ENCODE measurements around the gene NUDCD3.

NUDCD3 gene

DNA sequence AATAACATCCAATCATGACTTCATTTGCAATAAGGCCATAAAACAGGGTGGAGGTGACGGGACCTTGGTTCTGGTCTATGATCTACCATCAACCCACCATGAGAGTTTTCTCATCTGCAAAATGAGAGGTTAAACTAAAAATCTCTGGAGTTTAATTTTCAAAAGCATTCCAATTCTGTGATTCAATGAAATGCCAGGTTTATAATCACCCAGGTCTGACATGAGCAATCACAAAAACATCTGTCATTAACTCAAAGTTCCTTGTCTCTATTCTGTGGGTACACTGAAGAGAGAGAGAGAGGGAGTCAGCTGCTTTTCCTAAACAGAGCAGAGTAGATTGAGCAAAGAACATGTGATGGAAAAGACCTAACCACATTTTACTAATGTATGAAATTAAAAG is 75.4 kb downstream of the NUDCD3 start:
- no peak for DNase-seq (ENCODE audit: low read depth)
- H3K4me3 ChIP-seq (ENCODE audit: low read depth, low read length): no peak overlapping the region

GRCh38 chr7:44411306-44411705 is 79.2 kb downstream of the NUDCD3 start:
- H3K4me3 ChIP-seq (ENCODE audit: low read depth, low read length): no peak overlapping the region
- no peak for DNase-seq (ENCODE audit: low read depth)

- no peak for DNase-seq (ENCODE audit: low read depth)
Measured at GRCh38 chr7:44408596-44408995, 81.9 kb downstream of the NUDCD3 start.

GRCh38 chr7:44403775-44404174 is 86.7 kb downstream of the NUDCD3 start:
- no peak for DNase-seq (ENCODE audit: low read depth)
- no peak overlapping the region for H3K4me3 ChIP-seq (ENCODE audit: low read depth, low read length)

More at GRCh38 chr7:44408596-44408995, 81.9 kb downstream of the NUDCD3 start:
- H3K4me3 ChIP-seq (ENCODE audit: low read depth, low read length): no peak overlapping the region

DNA sequence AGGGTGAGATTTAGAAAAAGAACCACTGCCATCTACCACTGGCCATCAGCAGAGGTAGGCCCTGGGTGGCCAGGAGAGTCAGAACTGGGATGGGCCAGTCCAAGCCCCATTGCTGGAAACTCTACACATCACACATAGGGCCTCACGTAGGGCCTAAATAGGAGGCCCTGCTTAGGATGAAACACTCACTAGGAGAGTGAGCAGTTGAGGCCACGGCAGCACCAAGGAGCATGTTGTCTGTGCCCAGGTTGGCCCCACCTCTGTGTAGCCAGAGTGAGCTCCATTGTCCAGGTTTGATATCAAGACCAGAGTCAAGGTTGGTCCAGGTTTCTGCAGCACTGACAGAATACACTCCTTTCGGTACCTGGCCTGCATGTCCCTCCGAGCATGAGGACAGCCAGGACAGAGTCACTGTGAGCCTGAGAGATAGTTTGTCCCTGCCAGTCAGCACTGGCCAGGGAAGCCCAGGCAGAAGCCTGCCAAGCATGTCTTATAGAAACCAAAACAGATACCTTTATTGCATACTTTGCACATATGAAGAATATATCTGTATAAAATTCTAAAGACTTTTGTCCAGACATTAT is 87.2 kb downstream of the NUDCD3 start:
- DNase-seq (ENCODE audit: low read depth): no peak
- H3K4me3 ChIP-seq (ENCODE audit: low read depth, low read length): no peak overlapping the region

GRCh38 chr7:44402401-44403060 is 87.9 kb downstream of the NUDCD3 start:
- no peak for DNase-seq (ENCODE audit: low read depth)
- H3K4me3 ChIP-seq (ENCODE audit: low read depth, low read length): no peak overlapping the region

GRCh38 chr7:44401692-44402091 is 88.8 kb downstream of the NUDCD3 start:
- H3K4me3 ChIP-seq (ENCODE audit: low read depth, low read length): no peak overlapping the region
- DNase-seq (ENCODE audit: low read depth): no peak

DNA sequence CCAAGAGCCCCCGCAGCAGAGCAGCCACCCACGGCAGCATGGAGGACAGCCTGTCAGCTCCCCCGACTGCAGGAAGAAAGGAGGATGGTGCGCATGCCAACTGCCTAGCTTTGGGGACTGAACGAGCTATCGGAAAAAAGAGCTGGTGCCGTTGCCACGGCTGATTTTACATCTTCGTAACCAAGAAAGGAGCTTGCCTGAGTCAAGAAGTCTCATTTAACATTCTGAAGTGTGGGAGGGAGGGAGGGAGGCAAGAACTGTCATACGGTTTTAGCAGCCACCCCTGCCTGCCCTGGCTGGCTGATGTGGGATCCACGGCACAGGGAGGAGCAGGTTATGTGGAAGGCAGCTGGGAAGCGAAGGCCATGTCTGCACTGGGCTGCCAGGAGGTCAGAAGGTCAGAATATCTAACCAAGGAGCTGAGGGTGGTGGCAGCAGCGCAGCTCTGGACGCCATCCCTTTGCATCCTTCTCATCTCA is 90.4 kb downstream of the NUDCD3 start:
- no peak for DNase-seq (ENCODE audit: low read depth)
- no peak overlapping the region for H3K4me3 ChIP-seq (ENCODE audit: low read depth, low read length)

DNA sequence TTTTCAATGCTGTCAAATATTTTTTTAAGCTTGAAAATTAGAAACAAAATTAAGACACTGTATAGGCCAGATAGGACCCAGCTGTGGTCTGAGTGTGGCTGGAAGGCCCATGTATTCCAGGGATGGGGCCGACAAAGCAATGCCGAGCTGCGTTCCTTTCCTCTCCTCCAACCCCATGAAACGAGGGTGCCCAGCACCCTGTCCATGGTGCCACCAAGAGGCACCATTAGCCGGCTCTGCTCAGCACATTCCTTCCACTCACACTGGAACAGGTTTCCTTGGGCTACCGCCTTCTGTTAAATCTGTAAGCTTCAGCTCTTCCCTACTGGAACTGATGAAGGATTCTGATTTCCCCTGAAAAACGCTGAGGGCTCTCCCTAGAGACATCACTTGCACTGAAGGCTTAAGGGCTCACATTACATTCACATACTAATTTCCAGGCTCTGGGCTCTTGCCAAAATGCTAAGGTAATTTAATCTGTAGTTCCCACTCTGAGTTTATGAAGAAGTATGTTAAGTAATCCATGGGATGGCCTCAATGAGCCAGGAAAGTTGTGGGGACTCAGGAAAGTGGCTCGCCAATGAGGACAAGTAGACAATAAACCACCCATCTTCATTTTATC is 91.4 kb downstream of the NUDCD3 start:
- no peak overlapping the region for H3K4me3 ChIP-seq (ENCODE audit: low read depth, low read length)
- DNase-seq (ENCODE audit: low read depth): peak; percentile 64

DNA sequence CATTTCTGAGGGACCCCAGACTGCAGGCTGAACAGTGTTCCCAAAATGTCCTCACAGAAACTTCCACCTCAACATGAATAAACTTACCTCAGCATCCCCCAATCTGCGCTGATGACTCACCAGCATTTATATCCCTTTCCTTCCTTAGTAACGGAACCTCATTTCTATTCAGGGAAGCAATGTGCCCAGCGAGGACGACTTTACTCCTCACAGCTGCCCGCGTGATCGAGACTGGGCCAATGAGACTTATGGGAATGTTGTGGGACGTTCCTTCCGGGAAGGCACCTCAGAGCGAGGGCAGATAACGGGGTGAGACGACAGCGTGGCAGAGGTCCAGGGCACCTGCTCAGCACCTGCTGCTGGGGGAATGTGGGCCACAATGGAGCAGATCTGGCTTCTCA is 91.9 kb downstream of the NUDCD3 start:
- DNase-seq (ENCODE audit: low read depth): no peak
- no peak overlapping the region for H3K4me3 ChIP-seq (ENCODE audit: low read depth, low read length)

DNA sequence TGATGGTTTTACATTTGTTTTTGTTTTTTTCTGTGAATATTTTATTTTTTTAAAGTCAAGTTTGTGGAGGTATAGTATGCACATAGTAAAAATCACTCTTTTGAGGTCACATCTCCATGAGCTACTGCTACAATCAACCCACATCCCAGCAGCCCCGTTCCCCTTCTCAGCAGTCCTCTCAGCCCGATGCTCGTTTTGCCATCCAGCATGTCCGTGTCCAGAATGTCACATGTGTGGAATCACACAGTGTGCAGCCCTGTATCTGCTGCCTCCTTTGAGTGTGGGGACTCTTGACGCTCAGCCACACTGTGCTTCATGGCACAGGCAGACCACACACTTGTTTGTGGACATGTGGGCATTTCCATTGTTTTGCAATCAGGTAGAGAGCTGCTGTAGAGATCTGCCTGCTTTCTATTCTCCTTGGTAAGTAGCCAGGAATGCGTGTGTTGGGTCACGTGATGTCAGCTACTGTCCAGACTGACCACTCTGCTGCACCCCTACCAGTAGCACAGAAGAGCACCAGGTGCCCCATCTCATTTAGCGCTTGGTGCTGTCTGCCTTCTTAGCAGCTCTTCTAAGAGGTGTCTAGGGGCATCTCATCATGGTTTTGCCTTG is 93.4 kb downstream of the NUDCD3 start:
- DNase-seq (ENCODE audit: low read depth): no peak
- H3K4me3 ChIP-seq (ENCODE audit: low read depth, low read length): no peak overlapping the region

- no peak overlapping the region for H3K4me3 ChIP-seq (ENCODE audit: low read depth, low read length)
- DNase-seq (ENCODE audit: low read depth): no peak
Measured at GRCh38 chr7:44396496-44396895, 94.0 kb downstream of the NUDCD3 start.

- no peak for DNase-seq (ENCODE audit: low read depth)
- H3K4me3 ChIP-seq (ENCODE audit: low read depth, low read length): no peak overlapping the region
Measured at GRCh38 chr7:44395067-44395466, 95.4 kb downstream of the NUDCD3 start.

DNA sequence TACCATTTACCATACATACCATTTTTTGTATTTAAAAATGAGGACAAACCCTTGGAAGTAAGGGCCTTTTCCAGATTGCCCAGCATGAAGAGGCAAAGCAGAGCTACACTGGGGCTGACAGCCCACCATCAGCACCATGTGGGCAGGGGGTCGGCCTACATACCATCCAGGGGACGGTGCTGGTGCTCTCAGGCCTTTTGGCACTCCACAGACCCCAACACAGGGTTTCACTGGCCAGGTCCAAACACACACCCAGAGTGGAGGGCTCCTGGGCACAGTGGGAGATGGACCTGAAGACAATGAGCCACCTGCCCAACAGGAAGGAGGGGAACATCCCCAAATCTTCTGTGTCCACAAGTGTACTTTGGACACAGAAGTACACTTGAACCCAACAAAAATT is 95.8 kb downstream of the NUDCD3 start:
- no peak overlapping the region for H3K4me3 ChIP-seq (ENCODE audit: low read depth, low read length)
- DNase-seq (ENCODE audit: low read depth): no peak

DNA sequence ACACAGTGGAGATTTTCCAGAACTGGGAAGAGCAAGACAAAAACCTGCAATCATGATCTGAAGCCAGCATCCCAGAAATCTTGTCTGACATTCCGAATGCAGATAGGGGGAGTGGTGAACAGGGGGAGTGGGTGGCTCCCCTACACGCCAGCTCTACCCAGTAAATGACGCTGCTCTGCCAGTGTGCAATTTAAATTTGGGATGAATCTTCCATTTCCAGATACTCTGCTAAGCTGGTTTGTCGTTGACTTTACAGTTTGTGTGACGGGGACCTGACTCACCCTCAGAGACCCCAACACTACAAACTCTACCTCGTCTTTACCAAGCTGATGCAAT is 96.4 kb downstream of the NUDCD3 start:
- DNase-seq (ENCODE audit: low read depth): no peak
- H3K4me3 ChIP-seq (ENCODE audit: low read depth, low read length): no peak overlapping the region

DNA sequence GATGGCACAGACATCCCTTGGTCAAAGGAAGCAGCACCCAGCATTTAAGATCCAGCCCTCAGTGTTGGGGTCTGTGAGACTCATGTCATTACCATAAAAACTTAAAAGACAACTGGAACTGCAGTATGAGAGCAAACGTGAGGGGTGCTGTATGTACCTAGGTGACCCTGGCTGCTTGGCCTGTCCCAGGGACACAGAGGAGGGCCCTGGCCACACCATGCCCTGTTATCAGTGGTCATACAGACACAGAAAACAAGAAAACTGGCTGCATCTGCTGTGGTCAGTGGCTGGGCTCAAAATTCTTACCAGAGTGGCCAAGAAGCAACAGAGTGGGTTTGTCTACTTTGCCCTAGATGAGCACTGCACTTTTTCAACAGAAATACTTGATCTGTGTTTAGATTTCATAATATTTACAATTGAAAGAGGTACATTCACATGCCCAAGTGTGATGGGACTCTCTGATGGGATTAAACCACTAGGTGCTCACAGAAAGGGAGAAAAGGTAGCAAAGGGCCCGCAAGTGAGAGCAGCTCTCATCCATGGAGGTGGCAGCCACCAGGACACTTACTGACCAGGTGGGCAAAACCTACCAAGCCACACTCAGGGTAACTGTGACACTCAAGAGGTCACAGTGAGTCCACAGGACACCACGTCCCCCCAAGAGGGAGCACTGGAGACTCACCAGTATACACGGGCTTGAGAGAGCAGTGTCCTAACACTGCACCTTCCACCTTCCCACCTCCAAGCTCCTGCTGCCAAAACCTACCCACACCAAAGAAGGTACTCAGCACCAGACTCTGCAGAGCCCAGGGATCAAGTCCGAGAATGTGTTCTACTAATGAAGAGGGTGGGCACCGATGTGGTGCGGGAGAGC is 97.0 kb downstream of the NUDCD3 start:
- DNase-seq (ENCODE audit: low read depth): no peak
- H3K4me3 ChIP-seq (ENCODE audit: low read depth, low read length): no peak overlapping the region

GRCh38 chr7:44392618-44393010 is 97.8 kb downstream of the NUDCD3 start:
- no peak for DNase-seq (ENCODE audit: low read depth)
- H3K4me3 ChIP-seq (ENCODE audit: low read depth, low read length): no peak overlapping the region

DNA sequence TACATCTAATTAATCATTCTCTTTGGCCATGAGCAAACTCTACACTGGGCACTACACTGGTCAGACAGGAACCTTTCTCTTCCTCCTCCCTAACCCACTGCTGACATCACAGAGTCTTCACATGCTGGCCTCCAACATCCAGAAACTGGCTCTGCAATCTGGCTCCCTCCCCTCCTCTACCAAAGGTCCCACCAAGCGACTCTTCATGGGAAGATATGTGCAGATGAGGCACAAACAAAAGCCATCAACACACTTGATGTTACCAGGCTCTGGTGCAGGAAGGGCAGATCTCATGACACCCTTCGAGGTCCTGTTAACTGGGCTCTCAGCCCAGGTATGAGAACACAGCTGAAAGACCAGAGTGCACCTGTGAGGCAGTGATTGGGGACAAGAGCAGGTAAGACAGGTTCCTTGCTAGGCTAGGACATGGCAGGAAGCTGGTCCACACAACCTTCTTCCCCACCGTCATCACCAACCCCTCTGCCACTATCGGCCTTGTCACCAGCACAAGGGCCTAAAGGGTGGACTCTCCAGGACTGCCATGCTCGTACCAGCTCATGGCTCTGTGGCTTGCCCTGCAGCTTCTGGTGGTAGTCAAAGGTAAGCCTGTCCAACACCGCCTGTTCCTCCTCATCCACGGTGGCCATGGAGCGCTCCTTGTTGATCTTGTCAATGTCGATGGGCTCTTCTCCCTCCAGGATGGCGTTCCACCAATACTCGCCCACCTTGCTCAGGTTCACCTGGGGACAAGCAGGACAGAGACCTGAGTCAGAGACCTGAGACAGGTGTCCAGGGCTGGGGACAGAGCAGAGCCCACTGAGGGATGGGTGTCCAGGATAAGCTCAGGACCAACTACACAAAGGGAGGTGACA is 98.5 kb downstream of the NUDCD3 start:
- no peak overlapping the region for H3K4me3 ChIP-seq (ENCODE audit: low read depth, low read length)
- no peak for DNase-seq (ENCODE audit: low read depth)

- no peak overlapping the region for H3K4me3 ChIP-seq (ENCODE audit: low read depth, low read length)
- DNase-seq (ENCODE audit: low read depth): no peak
Measured at GRCh38 chr7:44391171-44391570, 99.3 kb downstream of the NUDCD3 start.
